Stimulated activated CD4-positive, alpha-beta T cell treated with anti-CD3 and anti-CD28 coated beads, Interleukin-1b, Interleukin-23, amount 100 ng/mL, for 1 hour (primary cell): Measurements from ENCODE around the gene ZBED6.

Source experiments
- DNase-seq, 2 donors: peaks; one replicate each; pipeline ENCODE4 v3.0.0-alpha.2; 2020; ENCODE audit warnings: low read depth in 2 of 2

ZBED6 gene

GRCh38 chr1:203840208-203840808, 44.9 kb downstream of the ZBED6 start:
- DNase-seq, result no peak

- no peak for DNase-seq
These were observed 47.1 kb downstream of the ZBED6 start for GRCh38 chr1:203842559-203842876.

DNA sequence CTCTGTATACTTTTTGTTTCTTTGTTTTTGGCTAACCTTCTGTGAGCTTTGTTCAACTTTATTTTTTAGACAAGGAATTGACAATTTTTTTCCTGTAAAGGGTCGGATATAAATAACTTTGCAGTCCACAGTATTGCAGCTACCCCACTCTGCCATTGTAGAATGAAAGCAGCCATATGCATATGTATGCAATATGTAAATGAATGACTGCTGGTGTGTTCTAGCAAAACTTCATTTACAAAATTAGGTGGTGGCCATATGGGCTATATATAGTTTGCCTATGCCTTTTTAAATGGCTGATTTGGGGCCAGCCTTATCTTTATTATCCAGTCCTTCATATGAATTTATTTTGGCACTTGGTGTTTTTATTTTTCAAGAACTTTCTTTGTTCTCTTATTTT, 48.0 kb downstream of the ZBED6 start:
- DNase-seq, result no peak
